Calu3 (cell line): ENCODE data around the gene RAB1A. TPM values are rescaled to one million over a fixed set of nuclear protein-coding genes. Genes with fewer than 3 reads are reported as not detected.

Experiments used
- BruUV-seq: library from RNA; stranded (reverse); fragments of 400-500 nt; replicated peaks from 2 replicates; lab custom pipeline; 2021; lab: Mats Ljungman, UMichigan
- CTCF ChIA-PET: fragments of 300-600 bp; sonication (Branson Sonifier 250); formaldehyde crosslinking; loops from one replicate; lab custom pipeline; 2022; ENCODE audit warnings: antibody characterized with exemption; lab: Charles Lee
- DNase-seq: peaks from one replicate; pipeline ENCODE4 v3.0.0; 2022
- H3K27ac Mint-ChIP-seq: one replicate; pipeline ENCODE4 v1.8.0; 2022; ENCODE audit warnings: mixed read lengths; ENCODE audit not compliant: unreplicated experiment
- H3K27me3 Mint-ChIP-seq: one replicate; pipeline ENCODE4 v1.8.0; 2022; ENCODE audit warnings: mixed read lengths; ENCODE audit not compliant: unreplicated experiment
- H3K36me3 Mint-ChIP-seq: one replicate; pipeline ENCODE4 v1.8.0; 2022; ENCODE audit warnings: mild to moderate bottlenecking, moderate library complexity, mixed read lengths; ENCODE audit not compliant: insufficient read depth, unreplicated experiment
- H3K4me1 Mint-ChIP-seq: one replicate; pipeline ENCODE4 v1.8.0; 2022; ENCODE audit warnings: mild to moderate bottlenecking, low read depth, mixed read lengths; ENCODE audit not compliant: unreplicated experiment
- H3K4me3 Mint-ChIP-seq: one replicate; pipeline ENCODE4 v1.8.0; 2022; ENCODE audit warnings: mild to moderate bottlenecking, low read depth, moderate library complexity, mixed read lengths; ENCODE audit not compliant: unreplicated experiment
- H3K9me3 Mint-ChIP-seq: one replicate; pipeline ENCODE4 v1.8.0; 2022; ENCODE audit warnings: low read depth, mixed read lengths; ENCODE audit not compliant: unreplicated experiment
- CTCF ChIP-seq: fragments of 200-600 bp; IDR thresholded peaks from one replicate; pipeline ENCODE4 v1.8.0; 2022; ENCODE audit warnings: antibody characterized with exemption; ENCODE audit not compliant: unreplicated experiment
- intact Hi-C: fragments of 100-400 bp; cut with micrococcal nuclease; formaldehyde crosslinking; loops from one replicate; pipeline ENCODE4 v1.10.0; 2022; ENCODE audit not compliant: unreplicated experiment
- total RNA-seq: library from RNA; stranded (reverse); gene quantifications from 2 replicates; pipeline ENCODE4 v1.2.3, GENCODE V29; 2022

Gene RAB1A
- total RNA-seq, 1 experiment from 2014 or later = 148 TPM

GRCh38 chr2:65075176-65075575, 54.7 kb downstream of the RAB1A start:
- BruUV-seq = no TSS peak
- CTCF ChIA-PET = no interaction called here

GRCh38 chr2:65073879-65074565, 55.9 kb downstream of the RAB1A start:
- intact Hi-C loops = no loop called here
- CTCF ChIA-PET = interaction anchor here (0.8 kb wide), 1 partner anchor 491 kb away, joined by 5 read pairs; no protein-coding TSS in a partner anchor
- BruUV-seq = no TSS peak
- Mint-ChIP-seq H3K4me1 (no peaks in the 10 kb centered on the region), H3K4me3 (no peak overlapping the region), H3K36me3 (peaks cover 70% of the 10 kb centered on the region), H3K9me3 (no peaks in the 10 kb centered on the region), H3K27ac (no peak overlapping the region), H3K27me3 (no peaks in the 10 kb centered on the region)
- no peak for DNase-seq
- TF ChIP-seq CTCF = no peak

More at GRCh38 chr2:65075176-65075575, 54.7 kb downstream of the RAB1A start:
- H3K4me1 Mint-ChIP-seq = no peaks in the 10 kb centered on the region
- intact Hi-C loops = no loop called here
- H3K4me3 Mint-ChIP-seq = no peak overlapping the region
- no peaks in the 10 kb centered on the region for H3K9me3 Mint-ChIP-seq
- H3K36me3 Mint-ChIP-seq = peaks cover 67% of the 10 kb centered on the region
- no peak for TF ChIP-seq CTCF
- no peaks in the 10 kb centered on the region for H3K27me3 Mint-ChIP-seq
- DNase-seq = no peak
- no peak overlapping the region for H3K27ac Mint-ChIP-seq

DNA sequence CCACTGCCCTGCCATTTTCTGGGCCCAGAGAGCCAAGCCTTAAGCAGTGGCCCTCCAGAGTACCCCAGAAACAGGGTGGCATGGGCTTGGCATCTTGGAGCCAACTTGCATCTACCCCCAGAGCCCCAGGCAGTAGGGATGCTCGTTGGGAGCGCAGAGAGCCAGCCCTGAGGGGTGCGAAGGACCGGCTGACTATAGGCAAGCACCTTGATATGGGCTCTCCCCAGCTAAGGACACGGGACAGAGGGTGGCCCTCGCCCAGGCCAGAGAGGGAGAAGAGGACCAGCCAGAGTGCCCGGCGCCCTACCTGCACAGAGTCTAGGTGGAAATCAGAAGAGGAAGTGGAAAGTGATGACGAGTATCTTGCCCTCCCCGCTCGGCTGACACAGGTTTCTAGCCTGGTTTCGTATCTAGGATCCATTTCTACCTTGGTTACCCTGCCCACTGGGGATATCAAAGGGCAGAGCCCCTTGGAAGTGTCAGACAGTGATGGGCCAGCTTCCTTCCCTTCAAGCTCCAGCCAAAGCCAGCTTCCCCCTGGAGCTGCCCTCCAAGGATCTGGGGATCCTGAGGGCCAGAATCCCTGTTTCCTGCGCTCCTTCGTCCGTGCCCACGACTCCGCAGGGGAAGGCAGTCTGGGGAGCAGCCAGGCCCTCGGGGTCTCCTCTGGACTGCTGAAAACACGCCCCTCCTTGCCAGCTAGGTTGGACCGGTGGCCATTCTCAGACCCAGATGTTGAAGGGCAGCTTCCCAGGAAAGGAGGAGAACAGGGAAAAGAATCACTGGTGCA, 57.5 kb downstream of the RAB1A start:
- no peak for TF ChIP-seq CTCF
- intact Hi-C loops = no loop called here
- Mint-ChIP-seq H3K9me3 (no peaks in the 10 kb centered on the region), H3K36me3 (peaks cover 54% of the 10 kb centered on the region), H3K4me3 (no peak overlapping the region), H3K27ac (peak overlapping the region; percentile 58), H3K4me1 (no peaks in the 10 kb centered on the region), H3K27me3 (no peaks in the 10 kb centered on the region)
- no peak for DNase-seq
- BruUV-seq = no TSS peak
- CTCF ChIA-PET = interaction anchor here (1.0 kb wide), 1 partner anchor 58 kb away, joined by 3 read pairs; the partner anchor contains the start of gene RAB1A

DNA sequence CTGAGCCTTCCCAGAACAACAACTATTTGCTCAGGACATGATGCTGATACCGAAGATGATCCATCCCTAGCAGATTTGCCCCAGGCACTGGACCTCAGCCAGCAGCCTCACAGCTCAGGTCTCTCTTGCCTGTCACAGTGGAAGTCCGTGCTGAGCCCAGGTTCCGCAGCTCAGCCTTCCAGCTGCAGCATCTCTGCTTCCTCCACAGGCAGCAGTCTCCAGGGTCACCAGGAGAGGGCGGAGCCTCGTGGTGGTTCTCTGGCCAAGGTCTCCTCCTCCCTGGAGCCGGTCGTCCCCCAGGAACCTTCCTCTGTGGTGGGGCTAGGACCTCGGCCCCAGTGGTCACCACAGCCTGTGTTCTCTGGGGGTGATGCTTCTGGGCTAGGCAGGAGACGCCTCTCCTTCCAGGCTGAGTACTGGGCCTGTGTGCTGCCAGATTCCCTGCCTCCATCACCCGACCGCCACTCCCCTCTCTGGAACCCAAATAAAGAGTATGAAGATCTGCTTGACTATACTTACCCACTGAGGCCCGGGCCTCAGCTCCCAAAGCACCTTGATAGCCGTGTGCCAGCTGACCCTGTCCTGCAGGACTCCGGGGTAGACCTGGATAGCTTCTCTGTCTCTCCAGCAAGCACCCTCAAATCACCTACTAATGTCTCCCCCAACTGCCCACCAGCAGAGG, 58.3 kb downstream of the RAB1A start:
- TF ChIP-seq CTCF = no peak
- no peak overlapping the region for H3K4me3 Mint-ChIP-seq
- intact Hi-C loops = no loop called here
- H3K27ac Mint-ChIP-seq = peak overlapping the region; percentile 58
- DNase-seq = no peak
- BruUV-seq = no TSS peak
- no peaks in the 10 kb centered on the region for H3K27me3 Mint-ChIP-seq
- no peaks in the 10 kb centered on the region for H3K9me3 Mint-ChIP-seq
- peaks cover 49% of the 10 kb centered on the region for H3K36me3 Mint-ChIP-seq
- CTCF ChIA-PET = interaction anchor here (1.0 to 1.7 kb wide), 2 partner anchors 58 to 98 kb away, joined by 3 to 9 read pairs; partner anchors contain the start of gene RAB1A
- H3K4me1 Mint-ChIP-seq = no peaks in the 10 kb centered on the region
